Astrocyte of the spinal cord (primary cell): Measurements from ENCODE around the gene USHBP1.

Experiments
- DNase-seq: peaks from one replicate; pipeline ENCODE4 v3.0.0; 2011; ENCODE audit warnings: low read depth, low spot score
- H3K4me3 ChIP-seq: 2 replicates; pipeline ENCODE4 v1.5.1; 2011; ENCODE audit warnings: low read depth, mild to moderate bottlenecking, low read length, moderate library complexity
- CTCF ChIP-seq: IDR thresholded peaks from 2 replicates; pipeline ENCODE4 v1.5.1; 2012; ENCODE audit warnings: low read depth, mild to moderate bottlenecking, low read length, inconsistent platforms
- in situ Hi-C: cut with HindIII; loops from 2 replicates; pipeline ENCODE4 v1.10.0; 2017; ENCODE audit warnings: low sequenced_read_pairs

The USHBP1 gene

GRCh38 chr19:17240826-17241399 lies 23.6 kb downstream of the USHBP1 start:
- DNase-seq, result no peak
- no peak for TF ChIP-seq CTCF
- in situ Hi-C loops, result no loop called here
- H3K4me3 ChIP-seq, result no peak overlapping the region

- no peak for DNase-seq
- no peak overlapping the region for H3K4me3 ChIP-seq
- in situ Hi-C loops, result no loop called here
- TF ChIP-seq CTCF, result no peak
These were observed 24.3 kb downstream of the USHBP1 start for GRCh38 chr19:17240062-17240752.

- in situ Hi-C loops, result no loop called here
- DNase-seq, result no peak
- no peak overlapping the region for H3K4me3 ChIP-seq
- TF ChIP-seq CTCF, result no peak
These were observed 26.5 kb downstream of the USHBP1 start for GRCh38 chr19:17237747-17238706.

- no peak overlapping the region for H3K4me3 ChIP-seq
- DNase-seq, result no peak
- in situ Hi-C loops, result no loop called here
- TF ChIP-seq CTCF, result no peak
These were observed 27.6 kb downstream of the USHBP1 start for GRCh38 chr19:17236811-17237543.

GRCh38 chr19:17235971-17236777 lies 28.4 kb downstream of the USHBP1 start:
- DNase-seq, result no peak
- peak overlapping the region; percentile 56 for H3K4me3 ChIP-seq
- TF ChIP-seq CTCF, result no peak
- in situ Hi-C loops, result no loop called here
